GM11168 (cell line): ENCODE measurements around the gene GRIN3B.

Experiments
- in situ Hi-C: fragments of 300-500 bp; cut with MboI; formaldehyde crosslinking; loops from one replicate; pipeline ENCODE4 v1.12.0; 2022; ENCODE audit warnings: low sequenced_read_pairs; ENCODE audit not compliant: unreplicated experiment

GRIN3B gene

GRCh38 chr19:963486-963951 lies 36.7 kb upstream of the GRIN3B start:
- in situ Hi-C loops, result no loop called here

- in situ Hi-C loops, result no loop called here
These were observed 36.1 kb upstream of the GRIN3B start for GRCh38 chr19:964116-964520.

GRCh38 chr19:964761-965694 lies 35.2 kb upstream of the GRIN3B start:
- in situ Hi-C loops, result no loop called here

GRCh38 chr19:966485-967088 lies 33.6 kb upstream of the GRIN3B start:
- in situ Hi-C loops, result no loop called here

GRCh38 chr19:970695-971094 lies 29.5 kb upstream of the GRIN3B start:
- in situ Hi-C loops, result no loop called here

GRCh38 chr19:971795-972194 lies 28.4 kb upstream of the GRIN3B start:
- in situ Hi-C loops, result no loop called here

GRCh38 chr19:972281-972680 lies 27.9 kb upstream of the GRIN3B start:
- in situ Hi-C loops, result no loop called here

- in situ Hi-C loops, result no loop called here
These were observed 26.3 kb upstream of the GRIN3B start for GRCh38 chr19:973726-974563.

GRCh38 chr19:974564-975257 lies 25.5 kb upstream of the GRIN3B start:
- in situ Hi-C loops, result no loop called here

GRCh38 chr19:976476-976875 lies 23.7 kb upstream of the GRIN3B start:
- in situ Hi-C loops, result no loop called here

GRCh38 chr19:977058-977464 lies 23.2 kb upstream of the GRIN3B start:
- in situ Hi-C loops, result no loop called here

- in situ Hi-C loops, result no loop called here
These were observed 20.9 kb upstream of the GRIN3B start for GRCh38 chr19:979318-979741.

GRCh38 chr19:980133-980998 lies 19.9 kb upstream of the GRIN3B start:
- in situ Hi-C loops, result loop anchor here (5.0 to 10.0 kb wide), 2 partner anchors 58 to 116 kb away; no protein-coding TSS in a partner anchor

GRCh38 chr19:982567-983170 lies 17.6 kb upstream of the GRIN3B start:
- in situ Hi-C loops, result loop anchor here (5.0 to 10.0 kb wide), 2 partner anchors 60 to 118 kb away; no protein-coding TSS in a partner anchor

GRCh38 chr19:984165-984967 lies 15.9 kb upstream of the GRIN3B start, which contains the start of gene WDR18:
WDR18 (plus strand) TSS chr19:984345; CDS start chr19:984354, 9 bp downstream.
- in situ Hi-C loops, result loop anchor here (5.0 to 10.0 kb wide), 2 partner anchors 62 to 120 kb away; no protein-coding TSS in a partner anchor

GRCh38 chr19:986083-986482 lies 14.1 kb upstream of the GRIN3B start:
- in situ Hi-C loops, result loop anchor here (10.0 kb wide), 1 partner anchor 121 kb away; no protein-coding TSS in a partner anchor

GRCh38 chr19:988081-988480 lies 12.1 kb upstream of the GRIN3B start:
- in situ Hi-C loops, result loop anchor here (10.0 kb wide), 1 partner anchor 123 kb away; no protein-coding TSS in a partner anchor
